GM19455 (cell line): ENCODE measurements around the gene FASN.
A peak's percentile ranks its signal among the peaks of the same experiment; 100 is the strongest.
"Not testable (repeated sequence)": the region's sequence is repeated elsewhere in the genome, so short reads cannot be mapped to it uniquely, and the experiment has no call there.

ENCODE experiments used
- ATAC-seq: cut with Tn5 transposase; IDR thresholded peaks from one replicate; pipeline ENCODE4 v1.9.1; 2021; ENCODE audit not compliant: unreplicated experiment

Gene FASN

GRCh38 chr17:82047914-82048570 lies 50.0 kb downstream of the FASN start:
- ATAC-seq = no peak

- ATAC-seq = no peak
Measured at GRCh38 chr17:82047379-82047778, 50.7 kb downstream of the FASN start.

GRCh38 chr17:82046903-82047302 lies 51.1 kb downstream of the FASN start:
- no peak for ATAC-seq

- no peak for ATAC-seq
Measured at GRCh38 chr17:82045936-82046484, 52.0 kb downstream of the FASN start.

- no peak for ATAC-seq
Measured at GRCh38 chr17:82043507-82043906, 54.5 kb downstream of the FASN start.

- no peak for ATAC-seq
Measured at GRCh38 chr17:82042649-82043048, 55.4 kb downstream of the FASN start.

- ATAC-seq = no peak
Measured at GRCh38 chr17:82041144-82041814, 56.8 kb downstream of the FASN start.

GRCh38 chr17:82039695-82040299 lies 58.2 kb downstream of the FASN start:
- no peak for ATAC-seq

- not testable (repeated sequence) for ATAC-seq
Measured at GRCh38 chr17:82038796-82039409, 59.1 kb downstream of the FASN start.

GRCh38 chr17:82037889-82038195 lies 60.2 kb downstream of the FASN start:
- no peak for ATAC-seq

GRCh38 chr17:82037092-82037888 lies 60.7 kb downstream of the FASN start, which contains the start of gene DCXR:
Gene DCXR, minus strand, starts transcription at chr17:82037697. Its CDS starts 15 bp downstream, at chr17:82037682.
- peak; percentile 85 for ATAC-seq

- peak; percentile 9 for ATAC-seq
Measured at GRCh38 chr17:82036634-82037091, 61.4 kb downstream of the FASN start.

GRCh38 chr17:82035956-82036633 lies 61.9 kb downstream of the FASN start:
- no peak for ATAC-seq

- no peak for ATAC-seq
Measured at GRCh38 chr17:82035488-82035887, 62.5 kb downstream of the FASN start.

- ATAC-seq = no peak
Measured at GRCh38 chr17:82034371-82035011, 63.5 kb downstream of the FASN start.

GRCh38 chr17:82033359-82034085 lies 64.5 kb downstream of the FASN start:
- ATAC-seq = no peak

GRCh38 chr17:82031885-82032627 lies 66.0 kb downstream of the FASN start:
- ATAC-seq = no peak

- ATAC-seq = no peak
Measured at GRCh38 chr17:82031303-82031884, 66.6 kb downstream of the FASN start, which contains the start of gene RAC3. Gene RAC3, plus strand, starts transcription at chr17:82031678. Its CDS starts 84 bp downstream, at chr17:82031762.
